HG02798 (cell line): Measurements from ENCODE around the gene DPEP1.
"Not testable (repeated sequence)": the region's sequence is repeated elsewhere in the genome, so short reads cannot be mapped to it uniquely, and the experiment has no call there.

ENCODE experiments used
- ATAC-seq: cut with Tn5 transposase; IDR thresholded peaks from one replicate; pipeline ENCODE4 v1.9.1; 2021; ENCODE audit warnings: mild to moderate bottlenecking; ENCODE audit not compliant: unreplicated experiment, poor library complexity

The DPEP1 gene

GRCh38 chr16:89613231-89613953, at the start of gene DPEP1:
Gene DPEP1 (plus strand): TSS chr16:89613642. CDS start chr16:89630411, 16,769 bp downstream.
- ATAC-seq: no peak

GRCh38 chr16:89564476-89565255, 48.8 kb upstream of the DPEP1 start:
- no peak for ATAC-seq

DNA sequence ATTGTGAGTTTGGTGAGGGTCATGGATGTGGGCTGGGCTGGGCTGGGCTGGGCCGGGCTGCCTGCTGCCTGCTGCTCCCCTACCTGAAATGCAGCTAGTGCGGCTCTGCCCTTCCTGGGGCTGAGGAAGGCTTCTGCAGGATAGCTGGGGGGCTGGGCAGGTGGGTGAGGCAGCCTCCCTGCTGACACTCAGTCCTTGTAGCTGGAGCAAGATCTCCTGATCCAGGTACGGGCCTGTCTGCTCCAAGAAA, 48.3 kb upstream of the DPEP1 start:
- no peak for ATAC-seq

GRCh38 chr16:89565506-89566372, 47.7 kb upstream of the DPEP1 start:
- no peak for ATAC-seq

GRCh38 chr16:89567656-89568594, 45.5 kb upstream of the DPEP1 start:
- ATAC-seq: no peak

DNA sequence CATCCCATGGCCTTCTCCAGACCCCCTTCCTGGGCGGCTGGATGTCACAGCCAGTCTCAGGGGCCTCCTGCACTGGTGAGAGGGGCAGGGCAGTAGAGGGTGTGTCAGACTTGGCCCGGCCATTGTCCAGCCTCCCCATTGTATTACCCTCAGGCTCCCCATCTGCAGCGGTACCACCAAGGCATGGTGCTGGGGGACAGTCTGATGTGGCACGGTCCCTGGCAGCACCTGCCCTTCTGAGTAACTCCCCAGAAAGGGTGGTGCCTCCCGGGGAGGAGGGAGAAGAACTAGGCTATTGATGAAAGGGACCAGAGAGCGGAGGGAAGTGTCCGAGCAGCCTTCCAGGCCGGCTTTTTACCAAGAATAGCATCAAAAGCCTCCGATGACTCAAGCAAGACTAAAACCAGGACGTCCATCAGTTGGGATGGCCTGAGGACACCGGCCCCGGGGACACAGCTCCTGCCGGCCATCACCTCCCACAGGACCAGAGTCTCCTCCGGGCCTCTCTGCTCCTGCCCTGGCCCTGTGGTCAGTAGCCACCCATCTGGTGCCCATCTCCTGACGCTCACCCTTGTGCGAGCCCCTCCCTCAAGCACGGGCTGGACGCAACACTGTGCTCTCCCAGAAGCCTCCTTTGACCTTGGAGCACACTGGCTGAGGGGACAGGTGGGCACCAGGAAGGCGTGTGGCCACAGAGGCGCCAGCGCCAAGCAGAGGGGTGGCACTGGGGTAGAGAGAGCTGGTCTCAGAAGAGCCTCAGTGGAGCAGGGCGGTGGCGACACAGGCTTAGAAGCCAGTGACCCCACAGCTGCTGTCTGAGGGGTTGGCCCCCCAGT, 43.7 kb upstream of the DPEP1 start:
- no peak for ATAC-seq

DNA sequence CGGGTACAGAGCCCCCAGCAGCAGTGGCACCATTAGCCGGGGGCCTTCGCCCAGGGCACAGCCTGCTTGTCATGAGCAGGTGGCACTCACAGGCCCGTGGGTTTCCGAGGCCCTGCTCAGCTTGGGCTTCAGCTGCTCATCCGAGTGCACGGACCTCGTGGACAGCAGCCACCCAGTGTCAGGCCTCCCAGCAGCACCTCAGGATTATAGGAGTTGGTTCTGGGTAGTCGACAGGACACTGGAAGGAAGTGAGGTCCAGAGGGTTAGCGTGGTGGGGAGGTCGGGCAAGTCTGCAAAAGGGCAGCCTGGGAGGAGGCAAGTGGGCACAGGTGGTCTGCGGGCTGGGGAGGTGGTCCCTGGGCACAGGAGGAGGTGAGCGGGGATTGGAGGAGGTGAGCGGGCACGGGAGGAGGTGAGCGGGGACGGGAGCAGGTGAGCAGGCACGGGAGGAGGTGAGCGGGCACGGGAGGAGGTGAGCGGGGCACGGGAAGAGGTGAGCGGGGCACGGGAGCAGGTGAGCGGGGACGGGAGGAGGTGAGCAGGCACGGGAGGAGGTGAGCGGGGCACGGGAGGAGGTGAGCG, 43.0 kb upstream of the DPEP1 start:
- ATAC-seq: no peak

- ATAC-seq: not testable (repeated sequence)
These were observed 42.4 kb upstream of the DPEP1 start for GRCh38 chr16:89570983-89571598.

DNA sequence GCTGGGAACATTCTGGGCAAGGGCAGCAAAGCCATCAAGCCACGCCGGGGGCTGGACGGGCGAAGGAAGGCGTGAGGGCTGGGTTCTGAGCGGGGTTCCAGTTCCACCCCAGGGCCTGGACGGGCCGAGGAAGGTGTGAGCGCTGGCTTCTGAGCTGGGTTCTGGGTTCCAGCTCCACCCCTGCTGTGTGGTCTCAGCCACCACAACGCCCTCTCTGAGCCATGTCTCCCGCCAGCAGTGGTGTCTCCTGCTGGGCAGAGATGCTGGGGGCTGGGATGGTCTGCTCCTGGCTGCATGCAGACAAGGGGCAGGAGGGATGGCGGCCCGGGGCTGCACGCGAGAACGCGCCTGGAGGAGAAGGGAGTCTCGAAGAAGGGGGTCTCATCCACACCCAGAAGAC, 41.8 kb upstream of the DPEP1 start:
- no peak for ATAC-seq

GRCh38 chr16:89572073-89572484, 41.4 kb upstream of the DPEP1 start:
- no peak for ATAC-seq

- ATAC-seq: no peak
These were observed 40.8 kb upstream of the DPEP1 start for GRCh38 chr16:89572485-89573205.

DNA sequence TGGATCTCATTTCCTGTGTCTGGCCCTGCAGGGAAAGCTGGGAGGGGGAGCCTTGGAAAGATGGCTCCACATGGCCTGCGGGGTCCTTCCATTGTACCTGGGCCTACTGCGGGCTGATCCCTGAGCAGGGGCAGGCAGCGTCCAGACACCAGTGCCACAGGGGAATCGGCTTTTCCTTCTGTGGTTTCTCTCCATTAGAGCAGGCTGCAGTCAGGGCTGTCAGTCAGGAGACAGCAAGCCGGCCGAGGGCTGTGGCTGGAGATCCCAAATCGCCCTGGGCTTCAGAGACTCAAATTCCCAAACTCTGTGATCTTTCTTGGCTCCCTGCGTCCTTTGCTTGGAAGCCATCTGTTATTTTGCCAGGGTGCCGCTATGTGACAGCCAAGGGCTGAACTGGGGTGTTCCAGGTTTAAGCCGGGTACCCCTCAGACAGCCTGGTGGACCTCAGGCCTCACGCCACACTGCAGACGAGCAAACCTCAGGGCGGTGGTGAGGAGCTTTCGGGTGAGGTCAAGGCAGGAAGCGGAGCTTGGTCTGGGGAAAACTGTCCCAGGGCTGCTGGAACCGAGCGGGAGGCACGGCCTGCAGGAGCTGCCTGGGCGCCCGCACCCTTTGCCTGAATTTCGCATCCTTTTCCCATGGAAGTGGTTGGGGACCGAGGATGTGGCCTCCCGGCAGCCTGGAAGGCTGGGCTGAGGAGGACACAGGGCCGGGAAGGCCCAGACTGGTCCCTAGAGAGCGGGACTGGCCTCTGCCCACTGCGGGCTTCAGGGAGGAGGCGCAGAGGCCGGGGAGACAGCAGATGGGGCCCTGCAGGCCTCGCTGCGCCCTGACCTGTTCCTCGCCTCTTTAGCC, 39.4 kb upstream of the DPEP1 start:
- ATAC-seq: no peak

GRCh38 chr16:89574681-89575246, 38.7 kb upstream of the DPEP1 start:
- peak; percentile 53 for ATAC-seq

GRCh38 chr16:89575247-89576152, 37.9 kb upstream of the DPEP1 start, which contains the start of gene CPNE7:
Gene CPNE7 (plus strand): TSS chr16:89575758. CDS start chr16:89575898, 140 bp downstream.
- ATAC-seq: no peak
